Measurements from ENCODE around the gene BRCC3. TPM values are rescaled to one million over a fixed set of nuclear protein-coding genes. Genes with fewer than 3 reads are reported as not detected.
A peak's percentile ranks its signal among the peaks of the same experiment; 100 is the strongest.

Gene BRCC3
- total and polyA plus RNA-seq, 10 of the 15 experiments (the other 5 are each of a cell fraction or from before 2014, with no cell fraction given) = 15.5 to 57.5 (median 35.6) TPM

- Histone ChIP-seq H4K20me1 (ENCODE audit: control insufficient read depth, insufficient read depth) (no peaks in the 10 kb centered on the region), H2AFZ (ENCODE audit: control insufficient read depth, low read depth, low read length) (no peak overlapping the region), H3K36me3 (ENCODE audit: control insufficient read depth in 2 of 2, insufficient read depth in 2 of 2, low read length in 1 of 2) (no peaks in the 10 kb centered on the region), H3K4me3 (peak overlapping the region; percentile 70), H3K9ac (ENCODE audit: control insufficient read depth, insufficient read depth, low read length) (peak overlapping the region; percentile 90), H3K4me2 (ENCODE audit: control insufficient read depth, insufficient read depth) (peak overlapping the region; percentile 11), H3K9me3 (replicated peaks; ENCODE audit: control insufficient read depth, insufficient read depth, low read length) (no peaks in the 10 kb centered on the region), H3K27ac (ENCODE audit: control insufficient read depth, insufficient read depth) (peak overlapping the region; percentile 94), H3K79me2 (ENCODE audit: control insufficient read depth, insufficient read depth, low read length) (peaks cover 27% of the 10 kb centered on the region), H3K27me3 (replicated peaks in 1 of 2; ENCODE audit: control insufficient read depth in 2 of 2, insufficient read depth in 2 of 2, low read length in 1 of 2) (no peaks in the 10 kb centered on the region), H3K4me1 (ENCODE audit: control insufficient read depth, insufficient read depth, low read length) (no peaks in the 10 kb centered on the region)
- no peak for FAIRE-seq
- in situ Hi-C loops (cut with MboI) = loop anchor here (5.0 kb wide), 1 partner anchor 36 kb away; no protein-coding TSS in a partner anchor
- intact Hi-C loops (cut with micrococcal nuclease; ENCODE audit: unreplicated experiment) = loop anchor here (5.0 kb wide), 1 partner anchor 44 kb away; the partner anchor contains the start of genes BRCC3, CMC4 and MTCP1
- ChIA-PET POLR2A (interaction anchor here (1.0 to 2.9 kb wide), 3 partner anchors 38 to 42 kb away, joined by 3 to 32 read pairs (median 6); partner anchors contain the start of genes CMC4 and MTCP1), RAD21 (ENCODE audit: unreplicated experiment) (interaction anchor here (1.0 kb wide), 2 partner anchors 36 to 42 kb away, joined by 3 to 4 read pairs; no protein-coding TSS in a partner anchor), SMC1A (ENCODE audit: uncharacterized antibody, unreplicated experiment) (interaction anchor here (1.0 to 3.3 kb wide), 5 partner anchors 10 to 42 kb away, joined by 3 to 21 read pairs (median 6); no protein-coding TSS in a partner anchor), CTCF (interaction anchor here (0.9 to 1.9 kb wide), 5 partner anchors 18 to 46 kb away, joined by 3 to 4 read pairs (median 4); no protein-coding TSS in a partner anchor)
- 11% methylated on average over 3 of the region's 3 CpGs for WGBS (ENCODE audit: insufficient coverage, insufficient replicate concordance, low lambda C conversion rate, missing lambda C conversion rate)
- ATAC-seq = peak; percentile 39
- BruUV-seq (replicated peaks) = no TSS peak
- TF ChIP-seq, protein P1, sequence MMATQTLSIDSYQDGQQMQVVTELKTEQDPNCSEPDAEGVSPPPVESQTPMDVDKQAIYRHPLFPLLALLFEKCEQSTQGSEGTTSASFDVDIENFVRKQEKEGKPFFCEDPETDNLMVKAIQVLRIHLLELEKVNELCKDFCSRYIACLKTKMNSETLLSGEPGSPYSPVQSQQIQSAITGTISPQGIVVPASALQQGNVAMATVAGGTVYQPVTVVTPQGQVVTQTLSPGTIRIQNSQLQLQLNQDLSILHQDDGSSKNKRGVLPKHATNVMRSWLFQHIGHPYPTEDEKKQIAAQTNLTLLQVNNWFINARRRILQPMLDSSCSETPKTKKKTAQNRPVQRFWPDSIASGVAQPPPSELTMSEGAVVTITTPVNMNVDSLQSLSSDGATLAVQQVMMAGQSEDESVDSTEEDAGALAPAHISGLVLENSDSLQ (IDR thresholded peaks at IDR 0.05) = peak; percentile 39; the same call in 1 of the 2 replicates
- peak; percentile 15; the same call in 1 of the 2 replicates for TF ChIP-seq SMC3 (IDR thresholded peaks at IDR 0.05; ENCODE audit: borderline replicate concordance, low read length)
- TF ChIP-seq LARP7 (IDR thresholded peaks at IDR 0.05) = no peak
- TF ChIP-seq CTCF (IDR thresholded peaks at IDR 0.05 in 2 of 3, conservative IDR thresholded peaks at IDR 0.05 in 1 of 3; ENCODE audit: control insufficient read depth in 2 of 3, extremely low read depth in 1 of 3, insufficient read depth in 1 of 3, low read depth in 3 of 3, low read length in 3 of 3) = peak in 1 of 3 experiments; percentile 14; a peak in 1 of 6 replicates
- TF ChIP-seq RAD21 (IDR thresholded peaks at IDR 0.05; ENCODE audit: insufficient read depth, low read depth, low read length) = 0 out of 2 replicates have a peak, but pooled peaks have one; percentile 16
- DNase-seq (ENCODE audit: low read depth, low spot score) = no peak
Measured at GRCh38 chrX:155028129-155028528, 43.2 kb upstream of the BRCC3 start.
